GM21825 (cell line): ENCODE measurements around the gene MEGF6.
"Not testable (repeated sequence)": the region's sequence is repeated elsewhere in the genome, so short reads cannot be mapped to it uniquely, and the experiment has no call there.

ENCODE experiments used
- ATAC-seq: cut with Tn5 transposase; IDR thresholded peaks from one replicate; pipeline ENCODE4 v1.9.1; 2021; ENCODE audit warnings: mild to moderate bottlenecking, moderate library complexity; ENCODE audit not compliant: unreplicated experiment

MEGF6 gene

DNA sequence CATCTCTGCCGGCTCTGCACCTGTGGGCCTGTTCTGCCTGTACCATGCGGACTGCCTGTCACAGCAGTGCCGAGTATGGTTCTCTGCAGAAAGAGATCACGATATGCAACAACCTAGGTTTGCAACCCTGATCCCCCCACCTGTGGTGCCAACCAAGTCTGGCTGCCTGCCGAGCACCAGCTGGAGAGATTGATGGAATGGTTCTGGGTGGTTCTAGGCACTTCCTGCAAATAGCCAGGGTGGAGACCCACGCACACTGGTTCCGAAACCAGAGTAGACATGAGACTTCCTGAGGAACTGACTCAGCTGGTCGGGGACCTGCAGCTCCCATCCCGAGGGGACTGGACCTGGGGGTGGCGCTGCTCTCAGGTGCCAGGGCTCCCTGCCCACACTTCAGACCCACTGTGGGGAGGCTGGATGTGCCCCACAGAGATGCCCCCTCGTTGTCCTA is 18.9 kb upstream of the MEGF6 start:
- no peak for ATAC-seq

DNA sequence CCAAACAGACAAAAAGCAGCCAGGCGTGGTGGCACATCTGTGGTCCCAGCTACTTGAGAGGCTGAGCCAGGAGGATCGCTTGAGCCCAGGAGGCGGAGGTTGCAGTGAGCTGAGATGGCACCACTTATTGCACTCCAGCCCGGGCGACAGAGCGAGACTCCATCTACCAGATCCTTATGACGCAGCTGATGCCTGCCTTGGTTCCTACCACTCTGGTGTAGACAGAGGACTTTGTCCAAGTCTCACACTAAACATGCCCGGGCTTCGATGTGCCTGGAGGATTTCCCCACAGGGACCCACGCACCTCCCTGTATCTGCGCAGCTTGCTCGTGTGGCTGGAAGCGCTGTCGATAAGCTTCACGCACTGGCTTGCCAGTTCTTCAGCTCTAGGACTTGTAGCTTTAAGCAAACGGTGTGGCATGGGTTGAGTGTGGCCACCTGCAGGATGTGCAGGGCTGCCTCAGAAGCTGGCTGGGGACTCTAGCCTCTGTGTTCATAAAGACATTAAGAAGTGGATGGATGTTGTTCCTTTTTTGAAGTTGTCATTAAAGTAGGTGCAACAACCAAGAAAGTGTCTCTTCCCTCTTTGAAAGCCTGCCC is 18.4 kb upstream of the MEGF6 start:
- ATAC-seq = no peak

DNA sequence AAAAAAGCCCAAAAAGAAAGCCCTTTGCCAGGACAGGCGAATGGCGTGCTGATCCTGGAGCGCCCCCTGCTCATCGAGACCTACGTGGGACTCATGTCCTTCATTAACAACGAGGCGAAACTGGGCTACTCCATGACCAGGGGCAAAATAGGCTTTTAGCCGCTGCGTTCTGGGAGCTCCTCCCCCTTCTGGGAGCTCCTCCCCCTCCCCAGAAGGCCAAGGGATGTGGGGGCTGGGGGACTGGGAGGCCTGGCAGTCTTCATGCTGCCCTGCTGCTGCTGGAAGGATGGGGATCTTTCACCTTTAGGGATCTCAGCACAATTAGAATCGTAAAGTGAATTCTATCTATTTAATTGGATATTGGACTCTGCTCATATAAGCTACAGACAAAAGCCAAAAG is 17.1 kb upstream of the MEGF6 start:
- no peak for ATAC-seq

GRCh38 chr1:3627515-3628253 is 16.4 kb upstream of the MEGF6 start:
- no peak for ATAC-seq

DNA sequence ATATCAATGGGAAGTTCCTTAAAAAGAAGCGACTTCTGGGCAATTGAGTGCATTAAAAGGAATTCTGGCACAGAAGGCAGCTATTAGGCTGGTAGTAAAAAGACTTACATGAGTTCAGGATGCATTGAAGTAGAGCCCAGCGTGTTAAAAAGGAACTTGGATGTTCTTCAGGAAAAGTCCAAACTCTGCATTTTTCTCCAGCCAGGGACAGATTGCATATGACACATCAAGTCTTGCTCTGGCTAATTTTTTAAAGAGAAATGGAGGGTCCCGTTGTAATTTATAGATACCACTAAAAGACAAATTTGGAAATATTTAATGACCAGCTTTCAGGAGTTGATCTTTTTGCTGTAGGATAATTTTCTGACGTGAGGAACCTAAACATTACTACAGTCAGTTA is 14.7 kb upstream of the MEGF6 start:
- no peak for ATAC-seq

DNA sequence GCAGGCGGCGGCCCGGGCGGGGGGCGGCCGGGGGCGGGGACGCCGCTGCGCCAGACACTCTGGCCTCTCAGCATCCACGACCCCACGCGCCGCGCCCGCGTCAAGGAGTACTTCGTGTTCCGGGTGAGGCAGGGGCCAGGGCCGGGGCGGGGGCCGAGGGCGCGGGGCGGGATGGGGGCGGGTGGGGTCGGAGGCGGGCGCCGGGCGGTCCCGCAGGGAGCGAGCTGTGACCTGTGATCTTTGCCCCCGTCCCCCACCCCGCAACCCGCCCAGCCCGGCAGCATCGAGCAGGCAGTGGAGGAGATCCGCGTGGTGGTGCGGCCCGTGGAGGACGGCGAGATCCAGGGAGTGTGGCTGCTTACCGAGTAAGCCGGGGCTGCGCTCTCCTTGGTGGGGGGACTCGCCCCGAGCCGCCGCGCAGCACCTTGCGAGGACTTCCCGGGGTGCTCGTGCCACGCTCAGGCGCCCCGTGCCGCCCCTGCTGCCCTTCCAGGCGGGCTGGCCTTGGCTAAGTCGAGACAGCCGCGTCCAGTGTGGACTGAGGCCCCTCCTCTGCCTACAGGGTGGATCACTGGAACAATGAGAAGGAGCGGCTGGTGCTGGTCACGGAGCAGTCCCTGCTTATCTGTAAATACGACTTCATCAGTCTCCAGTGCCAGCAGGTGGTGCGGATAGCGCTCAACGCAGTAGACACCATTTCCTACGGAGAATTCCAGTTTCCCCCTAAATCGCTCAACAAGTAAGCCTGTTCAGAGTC is 14.0 kb upstream of the MEGF6 start:
- ATAC-seq = peak; percentile 5

DNA sequence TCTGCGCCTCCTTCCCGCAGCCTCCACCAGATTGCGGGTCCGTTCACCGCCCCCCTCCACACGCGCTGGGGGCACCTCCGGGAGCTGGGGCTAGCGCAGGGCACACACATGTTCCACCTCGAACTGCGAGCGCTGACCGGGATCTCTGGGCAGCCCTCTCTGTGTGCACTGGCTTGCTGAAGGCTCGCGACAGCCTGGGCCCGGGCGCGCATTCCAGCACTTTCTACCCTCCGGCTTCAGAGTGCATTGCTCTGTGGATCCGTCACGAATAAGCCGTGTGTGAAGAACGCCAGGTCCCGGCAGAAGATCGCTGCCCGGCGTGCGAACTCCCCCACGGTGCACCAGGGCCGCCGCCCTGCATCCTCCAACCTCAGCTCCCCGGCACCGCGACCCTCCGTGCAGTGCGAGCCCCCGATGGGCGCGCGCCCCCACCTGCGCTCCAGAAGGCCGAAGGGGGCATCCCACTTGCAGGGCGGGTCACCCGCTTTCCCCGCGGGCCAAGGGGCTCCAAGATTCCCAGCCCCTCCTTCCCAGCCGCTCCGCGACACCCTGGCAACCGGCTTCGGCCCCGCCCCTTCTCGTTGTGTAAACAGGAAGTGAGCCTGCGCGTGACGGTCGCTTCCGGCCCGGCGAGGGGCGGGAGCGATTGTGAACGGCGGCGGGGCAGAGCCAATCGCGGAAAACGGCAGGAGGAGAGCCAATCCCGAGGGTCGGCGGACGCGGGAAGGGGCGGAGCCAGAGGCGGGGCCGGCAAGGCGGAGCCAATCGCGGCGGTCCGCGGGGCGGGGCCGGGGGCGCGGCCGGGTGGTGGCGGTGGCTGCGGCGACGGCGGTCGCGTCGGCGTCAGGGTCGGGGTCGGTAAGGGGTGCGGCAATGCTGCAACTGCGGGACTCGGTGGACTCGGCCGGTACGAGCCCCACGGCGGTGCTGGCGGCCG is 13.2 kb upstream of the MEGF6 start, which contains the start of gene TPRG1L:
Gene TPRG1L, plus strand, starts transcription at position 816 of the 937 bp plus-strand sequence. Its CDS starts 58 bp downstream, at position 874.
- peak; percentile 92 for ATAC-seq

DNA sequence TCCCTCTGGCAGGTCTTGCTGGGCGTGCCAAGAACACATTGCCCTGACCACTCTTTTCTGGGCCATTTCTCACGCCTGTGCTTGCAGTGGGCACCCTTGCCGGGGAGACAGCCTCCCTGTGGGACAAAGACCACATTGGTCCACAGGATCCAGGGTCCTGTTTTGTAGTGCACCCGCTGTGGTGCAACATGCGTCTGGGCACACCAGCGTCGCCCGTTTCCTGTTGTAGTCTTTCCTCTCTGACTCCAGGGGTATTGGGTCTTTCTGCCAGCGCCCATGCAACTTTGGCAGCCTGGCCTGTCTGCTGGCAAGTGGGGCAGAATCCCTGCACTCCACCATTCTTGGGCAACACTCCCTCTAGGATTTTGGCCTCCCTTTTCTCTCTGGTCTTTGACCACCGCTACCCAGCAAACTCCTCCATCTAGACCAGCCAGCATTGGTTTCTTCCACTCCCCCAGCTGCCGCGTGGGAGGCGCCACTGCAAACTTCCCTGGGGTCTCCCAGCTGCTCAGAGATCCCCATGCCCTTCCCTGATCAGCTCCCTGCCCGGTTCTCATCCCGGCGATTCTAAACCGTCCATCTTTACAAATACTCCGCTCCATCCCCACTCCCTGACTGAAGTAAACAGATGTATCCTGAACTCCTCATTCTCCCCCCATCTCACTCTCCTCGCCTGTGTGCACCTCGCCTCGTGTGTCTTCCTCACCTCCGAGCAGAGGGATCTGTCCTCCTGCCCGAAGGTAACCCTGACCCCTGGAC is 12.3 kb upstream of the MEGF6 start:
- no peak for ATAC-seq

GRCh38 chr1:3622102-3622501 is 10.8 kb upstream of the MEGF6 start:
- ATAC-seq = not testable (repeated sequence)

GRCh38 chr1:3621151-3621671 is 9.9 kb upstream of the MEGF6 start:
- not testable (repeated sequence) for ATAC-seq

GRCh38 chr1:3620708-3621107 is 9.4 kb upstream of the MEGF6 start:
- ATAC-seq = no peak

GRCh38 chr1:3618881-3619671 is 7.8 kb upstream of the MEGF6 start:
- no peak for ATAC-seq

GRCh38 chr1:3618531-3618880 is 7.2 kb upstream of the MEGF6 start:
- no peak for ATAC-seq

- no peak for ATAC-seq
Observed at GRCh38 chr1:3617806-3618345, 6.6 kb upstream of the MEGF6 start.

- no peak for ATAC-seq
Observed at GRCh38 chr1:3616861-3617260, 5.6 kb upstream of the MEGF6 start.

DNA sequence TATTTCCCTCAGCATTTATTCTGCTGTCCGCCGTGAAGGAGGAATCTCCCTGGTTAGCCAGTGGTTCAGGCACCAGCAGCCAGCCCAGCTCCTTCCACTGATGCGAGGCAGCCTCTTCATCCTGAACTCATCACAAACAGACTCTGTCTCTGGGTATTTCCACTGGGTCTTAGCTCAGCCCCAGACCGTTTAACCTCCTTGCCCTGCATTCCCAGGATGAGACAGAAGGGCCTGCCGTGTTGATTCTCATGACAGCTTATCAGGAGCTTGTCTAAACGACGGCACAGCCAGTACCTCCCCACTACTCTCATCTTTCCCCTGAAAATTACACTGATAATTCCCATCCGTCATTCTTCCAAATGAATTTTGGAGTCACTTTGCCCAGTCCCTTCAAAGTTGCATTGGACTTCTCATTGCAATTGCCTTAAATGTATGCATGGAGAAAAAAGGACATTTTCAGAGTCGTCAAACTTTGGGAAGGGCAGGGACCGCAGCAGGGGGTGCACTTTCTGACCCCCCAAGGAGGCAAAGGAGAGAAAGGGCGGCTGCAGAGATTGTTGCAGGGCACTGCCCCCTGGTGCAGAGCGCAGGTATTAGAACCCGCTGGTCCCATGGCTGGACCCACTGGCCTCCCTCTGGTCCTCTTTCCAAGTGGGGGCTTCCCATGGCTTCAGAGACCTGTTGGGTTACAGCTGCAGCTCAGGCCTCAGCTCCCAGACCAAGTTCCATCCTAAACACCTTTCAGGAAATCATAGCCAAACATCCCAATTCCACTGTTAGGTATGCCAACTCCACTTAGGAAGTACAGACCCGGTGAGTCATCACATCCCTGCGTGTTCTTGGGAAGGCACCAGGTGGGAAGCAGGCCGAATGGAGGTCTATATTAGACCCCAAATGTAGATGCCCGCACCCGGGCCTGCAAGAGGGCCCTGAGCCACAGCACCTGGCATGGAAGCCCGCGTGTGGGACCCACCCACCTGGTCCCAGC is 3.7 kb upstream of the MEGF6 start:
- no peak for ATAC-seq

- no peak for ATAC-seq
Observed at GRCh38 chr1:3612123-3612522, 815 bp upstream of the MEGF6 start.
